ENCODE measurements around the gene PIGT.

DNA sequence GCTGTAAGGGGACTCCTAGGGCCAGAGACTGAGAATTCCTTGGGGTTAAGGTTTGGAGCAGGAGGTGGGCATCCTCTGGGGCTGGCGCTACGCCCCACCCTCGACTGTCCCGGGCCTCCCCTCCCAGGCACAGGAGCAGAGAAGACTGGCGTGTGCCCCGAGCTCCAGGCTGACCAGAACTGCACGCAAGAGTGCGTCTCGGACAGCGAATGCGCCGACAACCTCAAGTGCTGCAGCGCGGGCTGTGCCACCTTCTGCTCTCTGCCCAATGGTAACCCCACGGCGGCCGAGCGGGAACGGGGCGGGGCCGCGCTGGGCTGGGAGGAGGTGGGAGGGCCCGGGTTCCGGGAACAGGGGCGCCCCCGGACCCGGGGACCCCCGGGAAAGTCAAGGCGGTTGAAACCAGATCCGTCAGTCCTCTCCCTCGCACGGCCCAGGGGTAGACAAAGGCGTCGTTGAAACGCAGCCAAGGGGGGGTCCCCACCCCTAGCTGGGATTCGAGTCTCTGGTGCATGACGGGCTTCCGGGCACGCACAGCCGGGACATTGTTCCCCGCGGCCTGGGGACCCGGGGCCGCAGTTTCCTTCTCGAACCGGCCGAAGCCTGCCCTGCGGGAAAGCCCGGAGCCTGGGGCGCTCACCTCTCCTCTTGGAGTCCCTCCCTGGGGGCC lies 54.5 kb downstream of the PIGT start:
- TF ChIP-seq, protein P1, sequence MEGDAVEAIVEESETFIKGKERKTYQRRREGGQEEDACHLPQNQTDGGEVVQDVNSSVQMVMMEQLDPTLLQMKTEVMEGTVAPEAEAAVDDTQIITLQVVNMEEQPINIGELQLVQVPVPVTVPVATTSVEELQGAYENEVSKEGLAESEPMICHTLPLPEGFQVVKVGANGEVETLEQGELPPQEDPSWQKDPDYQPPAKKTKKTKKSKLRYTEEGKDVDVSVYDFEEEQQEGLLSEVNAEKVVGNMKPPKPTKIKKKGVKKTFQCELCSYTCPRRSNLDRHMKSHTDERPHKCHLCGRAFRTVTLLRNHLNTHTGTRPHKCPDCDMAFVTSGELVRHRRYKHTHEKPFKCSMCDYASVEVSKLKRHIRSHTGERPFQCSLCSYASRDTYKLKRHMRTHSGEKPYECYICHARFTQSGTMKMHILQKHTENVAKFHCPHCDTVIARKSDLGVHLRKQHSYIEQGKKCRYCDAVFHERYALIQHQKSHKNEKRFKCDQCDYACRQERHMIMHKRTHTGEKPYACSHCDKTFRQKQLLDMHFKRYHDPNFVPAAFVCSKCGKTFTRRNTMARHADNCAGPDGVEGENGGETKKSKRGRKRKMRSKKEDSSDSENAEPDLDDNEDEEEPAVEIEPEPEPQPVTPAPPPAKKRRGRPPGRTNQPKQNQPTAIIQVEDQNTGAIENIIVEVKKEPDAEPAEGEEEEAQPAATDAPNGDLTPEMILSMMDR (IDR thresholded peaks at IDR 0.05) = no peak
- TF ChIP-seq POLR2AphosphoS5 (IDR thresholded peaks at IDR 0.05) (peak in 2 of 3 donors; percentile 72 to 81), POLR2A (IDR thresholded peaks at IDR 0.05) (no peak)

All from stomach (tissue), 4 donors.